GM13976 (cell line): ENCODE data around the gene CRYGB.
"Not testable (repeated sequence)": the region's sequence is repeated elsewhere in the genome, so short reads cannot be mapped to it uniquely, and the experiment has no call there.

Experiments used
- DNase-seq: peaks from one replicate; pipeline ENCODE4 v3.0.0; 2012; ENCODE audit warnings: low spot score
- in situ Hi-C: fragments of 300-500 bp; cut with MboI; formaldehyde crosslinking; loops from one replicate; pipeline ENCODE4 v1.12.0; 2022; ENCODE audit warnings: low sequenced_read_pairs, mixed read lengths, inconsistent platforms; ENCODE audit not compliant: unreplicated experiment
- TF ChIP-seq, protein P1 (sequence below): IDR thresholded peaks from 2 replicates; pipeline ENCODE4 v1.5.1; 2012; ENCODE audit warnings: borderline replicate concordance, mild to moderate bottlenecking; ENCODE audit not compliant: insufficient read depth; ENCODE audit errors: extremely low read depth, missing control alignments, control extremely low read depth

Gene CRYGB

GRCh38 chr2:208122248-208122647, 23.7 kb downstream of the CRYGB start:
- in situ Hi-C loops, result no loop called here
- no peak for DNase-seq
- TF ChIP-seq, protein P1, sequence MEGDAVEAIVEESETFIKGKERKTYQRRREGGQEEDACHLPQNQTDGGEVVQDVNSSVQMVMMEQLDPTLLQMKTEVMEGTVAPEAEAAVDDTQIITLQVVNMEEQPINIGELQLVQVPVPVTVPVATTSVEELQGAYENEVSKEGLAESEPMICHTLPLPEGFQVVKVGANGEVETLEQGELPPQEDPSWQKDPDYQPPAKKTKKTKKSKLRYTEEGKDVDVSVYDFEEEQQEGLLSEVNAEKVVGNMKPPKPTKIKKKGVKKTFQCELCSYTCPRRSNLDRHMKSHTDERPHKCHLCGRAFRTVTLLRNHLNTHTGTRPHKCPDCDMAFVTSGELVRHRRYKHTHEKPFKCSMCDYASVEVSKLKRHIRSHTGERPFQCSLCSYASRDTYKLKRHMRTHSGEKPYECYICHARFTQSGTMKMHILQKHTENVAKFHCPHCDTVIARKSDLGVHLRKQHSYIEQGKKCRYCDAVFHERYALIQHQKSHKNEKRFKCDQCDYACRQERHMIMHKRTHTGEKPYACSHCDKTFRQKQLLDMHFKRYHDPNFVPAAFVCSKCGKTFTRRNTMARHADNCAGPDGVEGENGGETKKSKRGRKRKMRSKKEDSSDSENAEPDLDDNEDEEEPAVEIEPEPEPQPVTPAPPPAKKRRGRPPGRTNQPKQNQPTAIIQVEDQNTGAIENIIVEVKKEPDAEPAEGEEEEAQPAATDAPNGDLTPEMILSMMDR, result no peak

DNA sequence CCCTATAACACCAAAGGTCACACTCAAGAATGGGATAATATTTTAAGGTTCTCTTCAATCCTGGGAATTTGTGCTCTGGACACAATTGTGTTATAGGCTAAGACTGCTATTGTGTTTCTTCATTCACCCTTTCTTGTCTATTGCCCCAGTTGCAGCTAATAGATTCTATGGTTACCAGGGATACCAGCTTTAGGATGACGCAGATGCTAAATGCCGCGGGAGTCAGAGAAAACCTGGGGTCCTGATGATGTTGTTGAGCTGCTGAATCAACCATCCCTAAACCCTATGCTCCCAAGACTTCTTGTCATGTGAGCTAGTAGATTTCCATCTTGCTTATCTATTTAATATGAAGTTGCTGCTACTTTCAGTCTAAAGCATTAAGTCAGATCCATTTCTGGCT, 27.0 kb downstream of the CRYGB start:
- TF ChIP-seq, protein P1, result no peak
- in situ Hi-C loops, result no loop called here
- no peak for DNase-seq

DNA sequence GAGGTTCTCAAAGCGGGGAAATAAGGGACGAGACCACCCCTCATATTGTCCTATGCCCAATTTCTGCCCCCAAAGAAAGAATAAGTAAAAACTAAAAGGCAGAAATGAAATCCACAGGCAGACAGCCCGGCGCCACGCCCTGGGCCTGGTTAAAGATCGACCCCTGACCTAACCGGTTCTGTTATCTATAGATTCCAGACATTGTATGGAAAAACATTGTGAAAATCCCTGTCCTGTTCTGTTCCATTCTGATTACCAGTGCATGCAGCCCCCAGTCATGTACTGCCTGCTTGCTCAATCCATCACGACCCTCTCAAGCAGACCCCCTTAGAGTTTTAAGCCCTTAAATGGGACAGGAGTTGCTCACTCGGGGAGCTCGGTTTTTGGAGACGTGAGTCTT, 28.6 kb downstream of the CRYGB start:
- in situ Hi-C loops, DNase-seq: not testable (repeated sequence)

DNA sequence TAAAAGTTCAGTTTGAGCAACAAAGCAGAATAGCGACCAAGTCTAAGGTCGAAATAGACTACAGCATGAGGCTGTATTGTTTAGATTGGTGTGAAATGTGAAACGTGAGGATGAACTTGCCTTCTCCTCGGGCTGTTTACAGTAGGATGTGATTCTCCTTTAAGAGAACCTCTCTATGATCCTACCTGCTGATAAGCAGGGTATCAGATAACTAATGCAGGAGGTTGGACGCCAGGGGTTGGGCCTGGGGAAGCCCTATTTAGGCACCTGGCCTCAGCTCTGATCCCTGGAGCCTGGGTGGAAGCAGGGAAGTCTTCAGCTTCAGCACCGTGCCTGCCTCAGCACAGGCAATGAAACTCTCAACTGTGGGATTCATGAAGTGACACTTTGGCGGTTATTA, 33.0 kb downstream of the CRYGB start:
- TF ChIP-seq, protein P1, result no peak
- no peak for DNase-seq
- in situ Hi-C loops, result no loop called here

DNA sequence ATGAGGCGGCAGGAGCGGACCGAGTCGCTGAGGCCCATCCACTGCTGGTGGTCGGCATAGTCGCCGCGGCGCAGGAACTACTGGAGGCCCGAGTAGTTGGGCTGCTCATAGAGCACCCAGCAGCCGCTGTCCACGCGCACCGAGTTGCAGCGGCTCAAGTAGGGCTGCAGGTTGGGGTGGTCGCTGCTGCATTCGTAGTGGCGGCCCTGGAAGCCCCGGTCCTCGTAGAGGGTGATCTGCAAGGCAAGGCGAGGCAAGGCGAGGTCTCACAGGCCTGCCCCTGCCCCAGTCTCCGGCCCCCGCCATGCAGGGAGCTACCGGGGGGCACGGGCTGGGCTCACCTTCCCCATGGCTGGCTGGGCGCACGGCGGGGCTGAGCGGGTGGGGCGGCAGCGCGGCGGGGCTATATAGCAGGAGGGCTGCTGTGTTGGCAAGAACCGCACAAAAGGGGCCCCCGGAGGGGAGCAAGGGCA, 33.6 kb downstream of the CRYGB start:
- DNase-seq, in situ Hi-C loops: not testable (repeated sequence)

DNA sequence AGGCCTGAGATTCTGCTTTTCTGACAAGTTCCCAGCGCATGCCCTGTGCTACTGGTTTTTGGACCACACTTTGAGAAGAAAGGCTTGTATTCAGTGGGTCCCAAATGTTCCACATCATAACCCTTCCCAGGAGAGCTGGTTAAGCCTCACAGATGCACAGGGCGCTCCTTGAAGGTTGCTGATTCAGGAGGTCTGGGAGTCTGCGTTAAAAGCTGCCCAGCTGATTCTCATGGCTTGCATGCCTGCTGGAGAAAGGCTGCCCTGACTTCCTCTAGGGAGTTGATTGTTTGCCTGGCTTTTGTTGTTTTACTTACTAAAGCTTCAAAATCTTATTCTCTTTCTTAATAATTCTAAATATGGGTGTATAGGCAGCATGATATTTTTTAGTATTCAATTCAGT, 42.3 kb downstream of the CRYGB start:
- DNase-seq, result no peak
- in situ Hi-C loops, result no loop called here
- TF ChIP-seq, protein P1, result no peak

GRCh38 chr2:208101716-208102631, 44.0 kb downstream of the CRYGB start:
- no peak for DNase-seq
- TF ChIP-seq, protein P1, result no peak
- in situ Hi-C loops, result no loop called here
